Fibroblast of lung (primary cell): ENCODE measurements around the gene TAS2R42. TPM values are rescaled to one million over a fixed set of nuclear protein-coding genes. Genes with fewer than 3 reads are reported as not detected.

Experiments
- DNase-seq, 2 donors: peaks; one replicate each; pipeline versions ENCODE4 v3.0.0 to v3.0.0-alpha.2; 2010; ENCODE audit warnings: low read depth in 2 of 2
- H2AFZ ChIP-seq: 2 replicates; pipeline ENCODE4 v1.5.1; 2012; ENCODE audit warnings: low read length, control low read depth, inconsistent platforms
- H3K27ac ChIP-seq: 2 replicates; pipeline ENCODE4 v1.5.1; 2011; ENCODE audit warnings: low read length, control low read depth; ENCODE audit not compliant: insufficient read depth
- H3K27me3 ChIP-seq: 2 replicates; pipeline ENCODE4 v1.5.1; 2011; ENCODE audit warnings: mild to moderate bottlenecking, low read length; ENCODE audit not compliant: control insufficient read depth, insufficient read depth
- H3K36me3 ChIP-seq: 2 replicates; pipeline ENCODE4 v1.5.1; 2011; ENCODE audit warnings: low read length; ENCODE audit not compliant: control insufficient read depth, insufficient read depth
- H3K4me1 ChIP-seq: 2 replicates; pipeline ENCODE4 v1.5.1; 2011; ENCODE audit warnings: low read length; ENCODE audit not compliant: control insufficient read depth, insufficient read depth; ENCODE audit errors: extremely low read depth
- H3K4me2 ChIP-seq: 2 replicates; pipeline ENCODE4 v1.5.1; 2011; ENCODE audit warnings: low read length, control low read depth; ENCODE audit not compliant: insufficient read depth; ENCODE audit errors: extremely low read depth
- H3K4me3 ChIP-seq, 4 experiments: fragments of 200-600 bp in 1 of 4; sonication (generic) in 1 of 4; replicated peaks in 1 of 4; 2 replicates each; pipeline ENCODE4 v1.5.1; 2011 to 2016; ENCODE audit warnings: low read length in 4 of 4, low read depth in 3 of 4, mild to moderate bottlenecking in 3 of 4, control low read depth in 2 of 4, inconsistent platforms in 1 of 4, mixed read lengths in 1 of 4; ENCODE audit not compliant: insufficient read depth in 1 of 4; ENCODE audit errors: control extremely low read depth in 1 of 4
- H3K79me2 ChIP-seq: 2 replicates; pipeline ENCODE4 v1.5.1; 2012; ENCODE audit warnings: mild to moderate bottlenecking, low read length, inconsistent platforms; ENCODE audit not compliant: control insufficient read depth, insufficient read depth
- H3K9ac ChIP-seq: 2 replicates; pipeline ENCODE4 v1.5.1; 2011; ENCODE audit warnings: mild to moderate bottlenecking, low read length, control low read depth; ENCODE audit not compliant: insufficient read depth
- H3K9me3 ChIP-seq: 2 replicates; pipeline ENCODE4 v1.5.1; 2012; ENCODE audit warnings: low read depth, low read length; ENCODE audit not compliant: control insufficient read depth, insufficient read depth
- H4K20me1 ChIP-seq: 2 replicates; pipeline ENCODE4 v1.5.1; 2011; ENCODE audit warnings: low read length; ENCODE audit not compliant: control insufficient read depth, insufficient read depth; ENCODE audit errors: extremely low read depth
- CTCF ChIP-seq, 2 donors: IDR thresholded peaks in 1 of 2; conservative IDR thresholded peaks in 1 of 2; 1 replicate in 1 of 2; 2 replicates in 1 of 2; pipeline ENCODE4 v1.5.1; 2011 to 2012; ENCODE audit warnings: low read length in 2 of 2, control low read depth in 1 of 2, inconsistent platforms in 1 of 2, low read depth in 1 of 2, mild to moderate bottlenecking in 1 of 2
- EZH2 ChIP-seq: IDR thresholded peaks from 2 replicates; pipeline ENCODE4 v1.5.1; 2012; ENCODE audit warnings: low read length, control low read depth, mild to moderate bottlenecking; ENCODE audit errors: missing control alignments
- polyA plus RNA-seq, 2 donors: library from polyadenylated mRNA; depleted of rRNA in 1 of 2; stranded (reverse) in 1 of 2; unstranded in 1 of 2; fragments of >200 nt; gene quantifications; 2 replicates each; pipeline ENCODE4 v1.2.1, GENCODE V29; 2011 to 2012; ENCODE audit warnings: missing spikeins in 1 of 2
- total RNA-seq: library from RNA; depleted of rRNA; stranded (reverse); fragments of >200 nt; gene quantifications from 2 replicates; pipeline ENCODE4 v1.2.1, GENCODE V29; 2014

Gene TAS2R42
- total and polyA plus RNA-seq, 2 donors (not counting 1 experiment from before 2014, with no cell fraction given): not detected

- Histone ChIP-seq H3K27ac (no peak overlapping the region), H3K4me1 (no peaks in the 10 kb centered on the region), H3K36me3 (no peaks in the 10 kb centered on the region), H3K79me2 (peaks cover 4% of the 10 kb centered on the region), H3K9ac (no peak overlapping the region), H2AFZ (no peak overlapping the region), H3K4me3 (no peak overlapping the region), H3K27me3 (no peaks in the 10 kb centered on the region), H4K20me1 (no peaks in the 10 kb centered on the region), H3K9me3 (no peaks in the 10 kb centered on the region), H3K4me2 (no peak overlapping the region)
- TF ChIP-seq CTCF (conservative IDR thresholded peaks at IDR 0.05 in 1 of 2, IDR thresholded peaks at IDR 0.05 in 1 of 2; ENCODE audit: low read depth in 1 of 2, low read length in 2 of 2) (no peak), EZH2 (no peak)
- no peak for DNase-seq
These were observed 39.3 kb downstream of the TAS2R42 start for GRCh38 chr12:11147420-11147819.

DNA sequence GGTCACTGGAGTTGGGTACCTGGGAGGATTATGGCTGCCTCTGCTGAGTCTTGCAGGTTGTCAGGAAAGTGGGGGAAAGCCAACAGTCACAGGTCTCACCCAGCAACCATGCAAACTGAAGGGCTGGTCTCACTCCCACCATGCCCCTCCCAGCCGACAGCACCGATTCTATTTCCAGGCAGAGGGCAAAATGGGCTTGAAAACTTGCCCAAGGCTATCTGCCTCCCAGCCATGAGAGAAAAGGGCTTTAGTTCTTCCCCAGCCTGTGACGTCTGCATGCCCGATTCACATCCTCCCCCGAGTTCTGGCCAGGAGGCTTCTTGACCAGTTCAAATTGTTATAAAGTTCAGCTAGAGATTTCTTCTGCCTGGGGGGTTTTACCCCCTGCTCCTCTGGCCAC is 42.4 kb downstream of the TAS2R42 start:
- Histone ChIP-seq H3K9me3 (no peaks in the 10 kb centered on the region), H3K4me2 (no peak overlapping the region), H3K36me3 (no peaks in the 10 kb centered on the region), H4K20me1 (no peaks in the 10 kb centered on the region), H3K4me3 (no peak overlapping the region), H3K79me2 (peaks cover 6% of the 10 kb centered on the region), H3K27me3 (no peaks in the 10 kb centered on the region), H2AFZ (no peak overlapping the region), H3K4me1 (no peaks in the 10 kb centered on the region), H3K9ac (no peak overlapping the region), H3K27ac (no peak overlapping the region)
- DNase-seq: no peak
- TF ChIP-seq CTCF (conservative IDR thresholded peaks at IDR 0.05 in 1 of 2, IDR thresholded peaks at IDR 0.05 in 1 of 2; ENCODE audit: low read depth in 1 of 2, low read length in 2 of 2): no peak
- no peak for TF ChIP-seq EZH2

DNA sequence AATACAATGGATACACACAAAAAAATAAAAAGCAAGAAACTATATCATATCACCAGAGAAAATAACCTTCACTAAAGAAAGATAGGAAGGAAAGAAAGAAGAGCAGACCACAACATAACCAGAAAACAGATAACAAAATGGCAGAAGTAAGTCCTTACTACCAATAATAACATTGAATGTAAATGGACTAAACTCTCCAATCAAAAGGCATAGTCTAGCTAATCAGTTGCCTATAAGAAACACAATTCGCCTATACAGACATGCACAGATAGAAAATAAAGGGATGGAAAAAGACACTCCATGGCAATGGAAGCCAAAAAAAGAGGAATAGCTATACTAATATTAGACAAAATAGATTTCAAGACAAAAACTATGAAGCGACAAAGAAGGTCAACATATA is 43.4 kb downstream of the TAS2R42 start:
- Histone ChIP-seq H2AFZ (no peak overlapping the region), H3K4me2 (no peak overlapping the region), H3K9ac (no peak overlapping the region), H3K27me3 (no peaks in the 10 kb centered on the region), H3K4me3 (no peak overlapping the region), H4K20me1 (no peaks in the 10 kb centered on the region), H3K79me2 (peaks cover 6% of the 10 kb centered on the region), H3K27ac (no peak overlapping the region), H3K9me3 (no peaks in the 10 kb centered on the region), H3K4me1 (no peaks in the 10 kb centered on the region), H3K36me3 (no peaks in the 10 kb centered on the region)
- DNase-seq: no peak
- TF ChIP-seq CTCF (conservative IDR thresholded peaks at IDR 0.05 in 1 of 2, IDR thresholded peaks at IDR 0.05 in 1 of 2; ENCODE audit: low read depth in 1 of 2, low read length in 2 of 2): no peak
- TF ChIP-seq EZH2: no peak
